Lower leg skin (tissue), 3 donors: Measurements from ENCODE around the gene RAB1B.
A peak's percentile ranks its signal among the peaks of the same experiment; 100 is the strongest.

Source experiments
- CTCF ChIP-seq, 3 donors: fragments of 450-650 bp; IDR thresholded peaks; one replicate each; pipeline ENCODE4 v1.5.1; 2016; ENCODE audit warnings: antibody characterized with exemption in 3 of 3, mild to moderate bottlenecking in 3 of 3, moderate library complexity in 2 of 3
- POLR2A ChIP-seq, 2 donors: fragments of 450-650 bp; IDR thresholded peaks; one replicate each; pipeline ENCODE4 v1.6.1; 2016 to 2017; ENCODE audit warnings: antibody characterized with exemption in 2 of 2, mild to moderate bottlenecking in 1 of 2, moderate library complexity in 1 of 2

GRCh38 chr11:66282468-66283455 is 14.3 kb downstream of the RAB1B start:
- peak in 1 of 3 donors; percentile 94 for TF ChIP-seq CTCF (IDR thresholded peaks at IDR 0.05)
- TF ChIP-seq POLR2A (IDR thresholded peaks at IDR 0.05): no peak
